Measurements from ENCODE around the gene GPD1. TPM values are rescaled to one million over a fixed set of nuclear protein-coding genes. Genes with fewer than 3 reads are reported as not detected.

The GPD1 gene
- total and polyA plus RNA-seq, 9 of the 15 experiments (the other 6 are each of a cell fraction or from before 2014, with no cell fraction given), result 0.13 to 1.00 (median 0.55) TPM

DNA sequence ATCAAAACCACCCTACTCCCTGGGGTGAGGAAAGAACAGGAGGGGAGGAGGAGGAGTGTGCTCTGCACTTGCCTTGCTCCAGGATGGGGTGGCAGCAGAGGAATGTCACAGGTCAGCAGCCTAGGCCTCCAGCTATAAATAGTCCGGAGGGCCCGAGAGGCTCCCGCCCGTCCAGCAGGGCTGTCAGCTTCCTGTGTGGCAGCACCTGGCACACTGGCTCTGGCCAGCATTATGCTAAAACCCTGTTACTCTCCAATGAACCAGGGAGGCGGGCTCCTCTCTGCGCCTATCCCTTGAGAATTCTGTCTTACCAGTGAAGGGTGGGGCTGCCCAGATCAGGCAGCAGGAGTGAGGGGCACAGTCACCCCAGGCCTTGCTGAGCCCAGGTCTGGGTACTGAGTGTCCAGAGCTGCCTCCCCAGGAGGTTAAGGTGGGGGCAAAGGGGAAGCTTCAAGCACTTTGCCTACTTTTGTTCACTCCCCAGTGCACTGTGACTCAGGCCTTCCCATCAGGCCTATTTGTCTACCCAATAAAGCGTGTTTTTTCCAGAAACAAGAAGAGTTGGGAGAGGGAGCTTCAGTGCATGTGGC is 7.0 kb downstream of the GPD1 start (continued):
- TF ChIP-seq, protein P1, sequence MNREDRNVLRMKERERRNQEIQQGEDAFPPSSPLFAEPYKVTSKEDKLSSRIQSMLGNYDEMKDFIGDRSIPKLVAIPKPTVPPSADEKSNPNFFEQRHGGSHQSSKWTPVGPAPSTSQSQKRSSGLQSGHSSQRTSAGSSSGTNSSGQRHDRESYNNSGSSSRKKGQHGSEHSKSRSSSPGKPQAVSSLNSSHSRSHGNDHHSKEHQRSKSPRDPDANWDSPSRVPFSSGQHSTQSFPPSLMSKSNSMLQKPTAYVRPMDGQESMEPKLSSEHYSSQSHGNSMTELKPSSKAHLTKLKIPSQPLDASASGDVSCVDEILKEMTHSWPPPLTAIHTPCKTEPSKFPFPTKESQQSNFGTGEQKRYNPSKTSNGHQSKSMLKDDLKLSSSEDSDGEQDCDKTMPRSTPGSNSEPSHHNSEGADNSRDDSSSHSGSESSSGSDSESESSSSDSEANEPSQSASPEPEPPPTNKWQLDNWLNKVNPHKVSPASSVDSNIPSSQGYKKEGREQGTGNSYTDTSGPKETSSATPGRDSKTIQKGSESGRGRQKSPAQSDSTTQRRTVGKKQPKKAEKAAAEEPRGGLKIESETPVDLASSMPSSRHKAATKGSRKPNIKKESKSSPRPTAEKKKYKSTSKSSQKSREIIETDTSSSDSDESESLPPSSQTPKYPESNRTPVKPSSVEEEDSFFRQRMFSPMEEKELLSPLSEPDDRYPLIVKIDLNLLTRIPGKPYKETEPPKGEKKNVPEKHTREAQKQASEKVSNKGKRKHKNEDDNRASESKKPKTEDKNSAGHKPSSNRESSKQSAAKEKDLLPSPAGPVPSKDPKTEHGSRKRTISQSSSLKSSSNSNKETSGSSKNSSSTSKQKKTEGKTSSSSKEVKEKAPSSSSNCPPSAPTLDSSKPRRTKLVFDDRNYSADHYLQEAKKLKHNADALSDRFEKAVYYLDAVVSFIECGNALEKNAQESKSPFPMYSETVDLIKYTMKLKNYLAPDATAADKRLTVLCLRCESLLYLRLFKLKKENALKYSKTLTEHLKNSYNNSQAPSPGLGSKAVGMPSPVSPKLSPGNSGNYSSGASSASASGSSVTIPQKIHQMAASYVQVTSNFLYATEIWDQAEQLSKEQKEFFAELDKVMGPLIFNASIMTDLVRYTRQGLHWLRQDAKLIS (CRISPR knock-in tag; IDR thresholded peaks at IDR 0.05), result no peak
- no peak for TF ChIP-seq SREBF2 (CRISPR knock-in tag; IDR thresholded peaks at IDR 0.05)
- no peak for TF ChIP-seq ZKSCAN8 (CRISPR knock-in tag; IDR thresholded peaks at IDR 0.05)
- TF ChIP-seq ZNF589 (CRISPR knock-in tag; IDR thresholded peaks at IDR 0.05; ENCODE audit: low read depth), result 0 out of 2 replicates have a peak, but pooled peaks have one; percentile 16
- no peak for TF ChIP-seq GABPB2 (CRISPR knock-in tag; conservative IDR thresholded peaks at IDR 0.05)
- TF ChIP-seq ZNF263 (CRISPR knock-in tag; IDR thresholded peaks at IDR 0.05; ENCODE audit: borderline replicate concordance), result 0 out of 2 replicates have a peak, but pooled peaks have one; percentile 36
- no peak for TF ChIP-seq KLF6 (CRISPR knock-in tag; IDR thresholded peaks at IDR 0.05; ENCODE audit: borderline replicate concordance)
- TF ChIP-seq, protein P2, sequence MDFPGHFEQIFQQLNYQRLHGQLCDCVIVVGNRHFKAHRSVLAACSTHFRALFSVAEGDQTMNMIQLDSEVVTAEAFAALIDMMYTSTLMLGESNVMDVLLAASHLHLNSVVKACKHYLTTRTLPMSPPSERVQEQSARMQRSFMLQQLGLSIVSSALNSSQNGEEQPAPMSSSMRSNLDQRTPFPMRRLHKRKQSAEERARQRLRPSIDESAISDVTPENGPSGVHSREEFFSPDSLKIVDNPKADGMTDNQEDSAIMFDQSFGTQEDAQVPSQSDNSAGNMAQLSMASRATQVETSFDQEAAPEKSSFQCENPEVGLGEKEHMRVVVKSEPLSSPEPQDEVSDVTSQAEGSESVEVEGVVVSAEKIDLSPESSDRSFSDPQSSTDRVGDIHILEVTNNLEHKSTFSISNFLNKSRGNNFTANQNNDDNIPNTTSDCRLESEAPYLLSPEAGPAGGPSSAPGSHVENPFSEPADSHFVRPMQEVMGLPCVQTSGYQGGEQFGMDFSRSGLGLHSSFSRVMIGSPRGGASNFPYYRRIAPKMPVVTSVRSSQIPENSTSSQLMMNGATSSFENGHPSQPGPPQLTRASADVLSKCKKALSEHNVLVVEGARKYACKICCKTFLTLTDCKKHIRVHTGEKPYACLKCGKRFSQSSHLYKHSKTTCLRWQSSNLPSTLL (IDR thresholded peaks at IDR 0.05), result no peak
- TF ChIP-seq, protein P3, sequence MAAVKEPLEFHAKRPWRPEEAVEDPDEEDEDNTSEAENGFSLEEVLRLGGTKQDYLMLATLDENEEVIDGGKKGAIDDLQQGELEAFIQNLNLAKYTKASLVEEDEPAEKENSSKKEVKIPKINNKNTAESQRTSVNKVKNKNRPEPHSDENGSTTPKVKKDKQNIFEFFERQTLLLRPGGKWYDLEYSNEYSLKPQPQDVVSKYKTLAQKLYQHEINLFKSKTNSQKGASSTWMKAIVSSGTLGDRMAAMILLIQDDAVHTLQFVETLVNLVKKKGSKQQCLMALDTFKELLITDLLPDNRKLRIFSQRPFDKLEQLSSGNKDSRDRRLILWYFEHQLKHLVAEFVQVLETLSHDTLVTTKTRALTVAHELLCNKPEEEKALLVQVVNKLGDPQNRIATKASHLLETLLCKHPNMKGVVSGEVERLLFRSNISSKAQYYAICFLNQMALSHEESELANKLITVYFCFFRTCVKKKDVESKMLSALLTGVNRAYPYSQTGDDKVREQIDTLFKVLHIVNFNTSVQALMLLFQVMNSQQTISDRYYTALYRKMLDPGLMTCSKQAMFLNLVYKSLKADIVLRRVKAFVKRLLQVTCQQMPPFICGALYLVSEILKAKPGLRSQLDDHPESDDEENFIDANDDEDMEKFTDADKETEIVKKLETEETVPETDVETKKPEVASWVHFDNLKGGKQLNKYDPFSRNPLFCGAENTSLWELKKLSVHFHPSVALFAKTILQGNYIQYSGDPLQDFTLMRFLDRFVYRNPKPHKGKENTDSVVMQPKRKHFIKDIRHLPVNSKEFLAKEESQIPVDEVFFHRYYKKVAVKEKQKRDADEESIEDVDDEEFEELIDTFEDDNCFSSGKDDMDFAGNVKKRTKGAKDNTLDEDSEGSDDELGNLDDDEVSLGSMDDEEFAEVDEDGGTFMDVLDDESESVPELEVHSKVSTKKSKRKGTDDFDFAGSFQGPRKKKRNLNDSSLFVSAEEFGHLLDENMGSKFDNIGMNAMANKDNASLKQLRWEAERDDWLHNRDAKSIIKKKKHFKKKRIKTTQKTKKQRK (IDR thresholded peaks at IDR 0.05; ENCODE audit: borderline replicate concordance, low read depth, low read length), result no peak
- TF ChIP-seq MAFG (tag; conservative IDR thresholded peaks at IDR 0.05), result no peak
- TF ChIP-seq FOSL1 (tag; conservative IDR thresholded peaks at IDR 0.05), result 0 out of 2 replicates have a peak, but pooled peaks have one; percentile 31
- TF ChIP-seq PRMT5 (CRISPR knock-in tag; IDR thresholded peaks at IDR 0.05), result no peak
- TF ChIP-seq ZNF140 (CRISPR knock-in tag; IDR thresholded peaks at IDR 0.05), result no peak
- TF ChIP-seq LCOR (CRISPR knock-in tag; IDR thresholded peaks at IDR 0.05), result no peak
- TF ChIP-seq CCNT2 (IDR thresholded peaks at IDR 0.05; ENCODE audit: borderline replicate concordance, extremely low read depth, insufficient read length, low read depth, low read length), result no peak
- no peak for TF ChIP-seq ZNF124 (CRISPR knock-in tag; IDR thresholded peaks at IDR 0.05)
- TF ChIP-seq, protein P4, sequence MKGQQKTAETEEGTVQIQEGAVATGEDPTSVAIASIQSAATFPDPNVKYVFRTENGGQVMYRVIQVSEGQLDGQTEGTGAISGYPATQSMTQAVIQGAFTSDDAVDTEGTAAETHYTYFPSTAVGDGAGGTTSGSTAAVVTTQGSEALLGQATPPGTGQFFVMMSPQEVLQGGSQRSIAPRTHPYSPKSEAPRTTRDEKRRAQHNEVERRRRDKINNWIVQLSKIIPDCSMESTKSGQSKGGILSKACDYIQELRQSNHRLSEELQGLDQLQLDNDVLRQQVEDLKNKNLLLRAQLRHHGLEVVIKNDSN (CRISPR knock-in tag; IDR thresholded peaks at IDR 0.05), result no peak
- no peak for TF ChIP-seq CHD2 (IDR thresholded peaks at IDR 0.05; ENCODE audit: low read depth, low read length)
